BE2C (cell line): ENCODE measurements around the gene FBXW2.

ENCODE experiments used
- DNase-seq: peaks from one replicate; pipeline ENCODE4 v3.0.0-alpha.2; 2020
- H3K27me3 ChIP-seq: fragments of 250-450 bp; sonication (Bioruptor Pico); 2 replicates; pipeline ENCODE4 v1.5.1; 2020; ENCODE audit warnings: mild to moderate bottlenecking
- H3K36me3 ChIP-seq: fragments of 250-450 bp; sonication (Bioruptor Pico); 2 replicates; pipeline ENCODE4 v1.5.1; 2020; ENCODE audit warnings: mild to moderate bottlenecking
- H3K4me1 ChIP-seq: fragments of 250-450 bp; sonication (Bioruptor Pico); 2 replicates; pipeline ENCODE4 v1.5.1; 2020
- H3K4me3 ChIP-seq: 2 replicates; pipeline ENCODE4 v1.5.1; 2011; ENCODE audit warnings: low read depth, low read length
- H3K9me3 ChIP-seq: fragments of 250-450 bp; sonication (Bioruptor Pico); 2 replicates; pipeline ENCODE4 v1.5.1; 2020
- TF ChIP-seq, protein P1 (sequence below): IDR thresholded peaks from 2 replicates; pipeline ENCODE4 v1.5.1; 2012; ENCODE audit warnings: mild to moderate bottlenecking, low read depth, low read length

FBXW2 gene

GRCh38 chr9:120768886-120769285, 24.3 kb downstream of the FBXW2 start:
- Histone ChIP-seq H3K4me1 (no peaks in the 10 kb centered on the region; the same call in 1 of the 2 replicates), H3K36me3 (peaks cover 69% of the 10 kb centered on the region), H3K4me3 (no peak overlapping the region), H3K27me3 (no peaks in the 10 kb centered on the region), H3K9me3 (no peaks in the 10 kb centered on the region)
- TF ChIP-seq, protein P1, sequence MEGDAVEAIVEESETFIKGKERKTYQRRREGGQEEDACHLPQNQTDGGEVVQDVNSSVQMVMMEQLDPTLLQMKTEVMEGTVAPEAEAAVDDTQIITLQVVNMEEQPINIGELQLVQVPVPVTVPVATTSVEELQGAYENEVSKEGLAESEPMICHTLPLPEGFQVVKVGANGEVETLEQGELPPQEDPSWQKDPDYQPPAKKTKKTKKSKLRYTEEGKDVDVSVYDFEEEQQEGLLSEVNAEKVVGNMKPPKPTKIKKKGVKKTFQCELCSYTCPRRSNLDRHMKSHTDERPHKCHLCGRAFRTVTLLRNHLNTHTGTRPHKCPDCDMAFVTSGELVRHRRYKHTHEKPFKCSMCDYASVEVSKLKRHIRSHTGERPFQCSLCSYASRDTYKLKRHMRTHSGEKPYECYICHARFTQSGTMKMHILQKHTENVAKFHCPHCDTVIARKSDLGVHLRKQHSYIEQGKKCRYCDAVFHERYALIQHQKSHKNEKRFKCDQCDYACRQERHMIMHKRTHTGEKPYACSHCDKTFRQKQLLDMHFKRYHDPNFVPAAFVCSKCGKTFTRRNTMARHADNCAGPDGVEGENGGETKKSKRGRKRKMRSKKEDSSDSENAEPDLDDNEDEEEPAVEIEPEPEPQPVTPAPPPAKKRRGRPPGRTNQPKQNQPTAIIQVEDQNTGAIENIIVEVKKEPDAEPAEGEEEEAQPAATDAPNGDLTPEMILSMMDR = no peak
- no peak for DNase-seq

DNA sequence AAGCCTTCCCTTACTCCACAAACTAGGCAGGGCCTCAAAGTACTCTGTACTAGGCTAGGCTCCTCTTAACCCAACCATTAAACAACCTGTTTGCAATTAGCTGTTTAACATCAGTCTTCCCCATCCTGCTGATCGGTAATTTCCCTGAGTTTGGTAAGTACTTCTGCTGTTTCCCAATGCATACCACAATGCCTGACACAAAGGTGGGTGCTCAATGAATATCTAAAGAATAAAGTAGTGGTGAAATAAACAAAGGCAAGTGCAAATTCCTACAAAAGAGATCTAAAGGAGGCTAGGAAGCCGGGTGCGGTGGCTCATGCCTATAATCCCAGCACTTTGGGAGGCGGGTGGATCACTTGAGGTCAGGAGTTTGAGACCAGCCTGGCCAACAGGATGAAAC, 25.0 kb downstream of the FBXW2 start:
- peaks cover 69% of the 10 kb centered on the region for H3K36me3 ChIP-seq
- H3K27me3 ChIP-seq = no peaks in the 10 kb centered on the region
- H3K9me3 ChIP-seq = no peaks in the 10 kb centered on the region
- H3K4me1 ChIP-seq = no peaks in the 10 kb centered on the region; the same call in 1 of the 2 replicates
- no peak overlapping the region for H3K4me3 ChIP-seq
- TF ChIP-seq, protein P1 = no peak
- no peak for DNase-seq

GRCh38 chr9:120767451-120767850, 25.8 kb downstream of the FBXW2 start:
- no peak overlapping the region for H3K4me3 ChIP-seq
- TF ChIP-seq, protein P1 = no peak
- peaks cover 72% of the 10 kb centered on the region for H3K36me3 ChIP-seq
- no peaks in the 10 kb centered on the region for H3K27me3 ChIP-seq
- DNase-seq = no peak
- no peaks in the 10 kb centered on the region for H3K9me3 ChIP-seq
- H3K4me1 ChIP-seq = no peaks in the 10 kb centered on the region; the same call in 1 of the 2 replicates

DNA sequence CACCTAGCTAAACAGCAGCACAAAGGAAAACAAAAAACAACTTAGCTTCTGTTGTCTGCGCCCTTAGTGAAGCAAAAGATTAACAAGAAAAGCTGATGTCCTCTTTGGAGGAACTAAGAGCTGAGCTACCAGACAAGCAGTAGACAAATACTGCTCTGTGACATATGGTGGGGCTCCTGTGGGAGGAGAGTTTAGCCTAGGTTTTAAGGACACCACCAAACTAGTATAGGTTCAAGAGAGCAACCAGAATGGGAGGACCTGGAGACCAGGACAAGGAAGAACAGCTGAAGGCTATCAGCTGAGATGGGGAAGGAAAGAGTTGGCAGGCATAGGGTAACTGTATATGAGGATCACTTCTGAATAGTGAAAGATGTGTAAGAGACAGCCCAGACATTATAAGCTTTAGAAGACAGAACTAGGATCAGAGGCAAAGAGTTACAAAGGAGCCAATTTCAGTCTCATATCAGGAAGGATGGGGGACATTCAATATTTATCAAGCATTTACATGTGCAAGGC, 27.2 kb downstream of the FBXW2 start:
- TF ChIP-seq, protein P1 = no peak
- no peaks in the 10 kb centered on the region for H3K27me3 ChIP-seq
- H3K4me1 ChIP-seq = no peaks in the 10 kb centered on the region; the same call in 1 of the 2 replicates
- DNase-seq = no peak
- no peak overlapping the region for H3K4me3 ChIP-seq
- peaks cover 75% of the 10 kb centered on the region for H3K36me3 ChIP-seq
- H3K9me3 ChIP-seq = no peaks in the 10 kb centered on the region

DNA sequence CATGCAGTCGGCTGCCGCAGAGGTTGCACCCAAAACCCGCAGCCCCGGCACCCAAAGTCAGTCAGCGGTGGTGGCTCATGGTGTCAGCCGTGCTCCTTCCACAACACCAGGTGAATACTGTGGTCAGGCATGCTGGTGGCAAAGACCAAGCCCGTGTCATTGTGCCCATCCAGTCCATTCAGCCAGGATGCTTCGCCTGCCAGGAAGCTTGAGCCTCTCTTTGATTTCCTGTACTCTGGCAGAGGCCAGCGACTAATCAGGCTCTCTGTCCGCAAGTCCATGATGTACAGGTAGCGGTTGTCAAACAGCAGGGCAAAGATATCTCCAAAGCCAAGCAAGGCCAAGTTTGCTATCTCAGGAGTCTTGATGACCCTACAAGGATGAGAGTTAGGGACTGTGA, 28.7 kb downstream of the FBXW2 start:
- H3K27me3 ChIP-seq = no peaks in the 10 kb centered on the region
- TF ChIP-seq, protein P1 = no peak
- DNase-seq = no peak
- H3K4me1 ChIP-seq = no peaks in the 10 kb centered on the region; the same call in 1 of the 2 replicates
- H3K36me3 ChIP-seq = peaks cover 67% of the 10 kb centered on the region
- H3K9me3 ChIP-seq = no peaks in the 10 kb centered on the region
- H3K4me3 ChIP-seq = no peak overlapping the region

GRCh38 chr9:120761006-120761405, 32.2 kb downstream of the FBXW2 start:
- Histone ChIP-seq H3K4me1 (no peaks in the 10 kb centered on the region), H3K27me3 (no peaks in the 10 kb centered on the region), H3K36me3 (peaks cover 44% of the 10 kb centered on the region), H3K4me3 (no peak overlapping the region), H3K9me3 (no peaks in the 10 kb centered on the region)
- no peak for DNase-seq
- TF ChIP-seq, protein P1 = no peak
